Lower leg skin (tissue), 4 donors: ENCODE measurements around the gene NRXN2. TPM values are rescaled to one million over a fixed set of nuclear protein-coding genes. Genes with fewer than 3 reads are reported as not detected.
A peak's percentile ranks its signal among the peaks of the same experiment; 100 is the strongest.

Experiments used
- DNase-seq, 2 donors: peaks; one replicate each; pipeline ENCODE4 v3.0.0-alpha.2; 2019; ENCODE audit warnings: low spot score in 2 of 2
- H3K4me3 ChIP-seq: fragments of 200-600 bp; sonication (generic); 2 replicates; pipeline ENCODE4 v1.5.1; 2017; ENCODE audit warnings: mild to moderate bottlenecking, low read depth; ENCODE audit not compliant: poor library complexity, severe bottlenecking
- POLR2A ChIP-seq, 2 donors: fragments of 450-650 bp; IDR thresholded peaks; one replicate each; pipeline ENCODE4 v1.6.1; 2016 to 2017; ENCODE audit warnings: antibody characterized with exemption in 2 of 2, mild to moderate bottlenecking in 1 of 2, moderate library complexity in 1 of 2
- WGBS, 2 donors: methylation state at CpG; one replicate each; pipeline ENCODE4 v1.1.5; 2018; 5-methylcytosine and 5-hydroxymethylcytosine counted together
- intact Hi-C: fragments of 100-400 bp; cut with DNase I; formaldehyde crosslinking; loops from one replicate; pipeline ENCODE4 v1.15.0; 2023; ENCODE audit warnings: low total_unique reads
- total RNA-seq, 4 donors: library from RNA; depleted of rRNA; stranded (reverse); fragments of >200 nt; gene quantifications; one replicate each; pipeline ENCODE4 v1.1.0, GENCODE V29; 2016
- TF ChIP-seq, protein P1 (sequence below), 3 donors: fragments of 450-650 bp; IDR thresholded peaks; one replicate each; pipeline ENCODE4 v1.5.1; 2016; ENCODE audit warnings: antibody characterized with exemption in 3 of 3, mild to moderate bottlenecking in 3 of 3, moderate library complexity in 2 of 3

NRXN2 gene
- total RNA-seq, 4 donors from 2014 or later, result 0.27 to 7.0 (median 1.1) TPM; not detected in 1

DNA sequence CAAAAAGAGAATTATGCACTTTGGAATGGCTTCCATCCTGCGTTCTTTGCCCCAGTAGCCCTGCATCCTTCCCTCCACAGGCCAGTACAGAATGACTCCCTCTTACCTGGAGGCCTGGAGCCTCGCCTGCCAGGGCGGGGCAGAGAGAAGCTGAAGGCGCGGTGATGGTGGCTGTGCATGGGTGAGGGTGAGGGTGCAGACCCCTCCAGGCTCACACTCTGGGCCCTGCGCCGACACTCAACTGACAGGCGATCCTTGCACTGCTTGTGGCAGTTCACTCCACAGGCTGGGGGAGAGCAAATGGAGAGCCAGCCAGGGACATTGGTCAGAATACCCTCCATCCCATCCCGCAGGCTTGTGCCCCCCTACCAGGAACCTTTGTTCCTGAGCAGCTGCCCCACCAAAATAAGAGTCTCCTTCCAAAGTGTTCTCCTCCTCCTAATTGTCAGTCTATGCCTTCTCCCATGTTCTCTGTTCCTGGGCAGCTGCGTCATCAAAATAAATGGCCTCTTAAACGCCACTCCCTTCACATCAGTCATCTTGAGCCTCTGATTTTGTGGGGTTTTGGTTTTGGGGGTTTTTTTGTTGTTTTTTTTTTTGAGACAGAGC is 5.9 kb upstream of the NRXN2 start:
- no peak for DNase-seq
- intact Hi-C loops, result no loop called here
- 89 to 92% methylated on average over 11 of the region's 11 CpGs for WGBS, 2 donors
- TF ChIP-seq POLR2A (IDR thresholded peaks at IDR 0.05), result no peak
- TF ChIP-seq, protein P1, sequence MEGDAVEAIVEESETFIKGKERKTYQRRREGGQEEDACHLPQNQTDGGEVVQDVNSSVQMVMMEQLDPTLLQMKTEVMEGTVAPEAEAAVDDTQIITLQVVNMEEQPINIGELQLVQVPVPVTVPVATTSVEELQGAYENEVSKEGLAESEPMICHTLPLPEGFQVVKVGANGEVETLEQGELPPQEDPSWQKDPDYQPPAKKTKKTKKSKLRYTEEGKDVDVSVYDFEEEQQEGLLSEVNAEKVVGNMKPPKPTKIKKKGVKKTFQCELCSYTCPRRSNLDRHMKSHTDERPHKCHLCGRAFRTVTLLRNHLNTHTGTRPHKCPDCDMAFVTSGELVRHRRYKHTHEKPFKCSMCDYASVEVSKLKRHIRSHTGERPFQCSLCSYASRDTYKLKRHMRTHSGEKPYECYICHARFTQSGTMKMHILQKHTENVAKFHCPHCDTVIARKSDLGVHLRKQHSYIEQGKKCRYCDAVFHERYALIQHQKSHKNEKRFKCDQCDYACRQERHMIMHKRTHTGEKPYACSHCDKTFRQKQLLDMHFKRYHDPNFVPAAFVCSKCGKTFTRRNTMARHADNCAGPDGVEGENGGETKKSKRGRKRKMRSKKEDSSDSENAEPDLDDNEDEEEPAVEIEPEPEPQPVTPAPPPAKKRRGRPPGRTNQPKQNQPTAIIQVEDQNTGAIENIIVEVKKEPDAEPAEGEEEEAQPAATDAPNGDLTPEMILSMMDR (IDR thresholded peaks at IDR 0.05), result no peak
- no peak overlapping the region for H3K4me3 ChIP-seq

DNA sequence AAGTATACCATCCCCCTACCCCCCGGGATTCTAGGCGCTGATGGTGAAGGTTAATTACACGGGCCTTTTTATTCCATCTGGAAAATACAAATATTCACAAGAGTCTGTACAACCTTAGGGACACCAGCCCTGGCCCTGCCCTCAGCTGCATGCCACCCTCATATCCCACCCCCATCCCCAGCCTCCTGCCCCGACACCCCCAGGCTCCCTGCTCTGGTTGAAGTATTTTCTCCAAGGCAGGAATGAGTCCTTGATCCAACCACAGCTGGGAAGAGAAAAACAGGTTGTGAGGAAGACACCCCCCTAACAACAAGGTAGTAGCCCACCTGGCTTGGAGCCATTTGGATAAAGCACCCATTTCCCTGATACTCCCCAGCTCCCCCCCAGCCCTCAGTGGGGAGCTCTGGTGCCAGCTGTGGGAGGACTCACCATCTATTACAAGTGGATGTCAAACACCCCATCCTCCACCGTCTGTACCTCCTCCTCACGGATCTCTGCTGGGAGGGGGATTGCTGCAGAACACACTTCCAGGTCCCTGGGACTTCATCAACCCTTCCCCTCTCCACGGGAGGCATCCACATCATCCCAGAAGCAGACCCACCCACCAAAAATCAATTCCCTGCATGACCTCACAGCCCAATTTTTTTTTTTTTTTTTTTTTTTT is 4.0 kb upstream of the NRXN2 start:
- H3K4me3 ChIP-seq, result no peak overlapping the region
- no peak for DNase-seq
- intact Hi-C loops, result no loop called here
- 56 to 68% methylated on average over 7 of the region's 7 CpGs for WGBS, 2 donors
- TF ChIP-seq, protein P1 (IDR thresholded peaks at IDR 0.05), result no peak
- TF ChIP-seq POLR2A (IDR thresholded peaks at IDR 0.05), result no peak

DNA sequence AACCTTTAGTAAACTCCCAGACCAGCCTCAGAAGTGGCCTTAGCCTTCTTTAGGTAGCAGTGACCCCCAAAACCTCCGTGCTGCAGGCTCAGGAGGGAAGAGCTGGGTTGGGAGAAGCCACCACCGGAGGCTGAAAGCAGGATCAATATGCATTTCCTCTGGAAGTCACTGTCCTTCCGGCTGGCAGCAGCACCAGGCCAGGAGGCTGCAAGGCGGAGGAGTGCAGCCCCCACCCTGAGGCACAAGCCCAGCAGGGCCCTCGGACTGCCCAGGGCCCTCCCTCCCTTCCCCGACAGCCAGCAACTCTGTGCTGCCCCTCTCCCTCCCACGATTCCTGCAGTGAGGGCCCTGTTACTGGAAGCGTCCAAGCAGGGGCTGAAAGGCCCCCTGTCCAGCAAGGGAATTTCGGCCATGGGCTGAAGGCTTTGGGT is 3.2 kb upstream of the NRXN2 start:
- TF ChIP-seq POLR2A (IDR thresholded peaks at IDR 0.05), result no peak
- TF ChIP-seq, protein P1 (IDR thresholded peaks at IDR 0.05), result no peak
- intact Hi-C loops, result no loop called here
- no peak for DNase-seq
- 42 to 50% methylated on average over 6 to 9 of the region's 9 CpGs for WGBS, 2 donors
- H3K4me3 ChIP-seq, result no peak overlapping the region

DNA sequence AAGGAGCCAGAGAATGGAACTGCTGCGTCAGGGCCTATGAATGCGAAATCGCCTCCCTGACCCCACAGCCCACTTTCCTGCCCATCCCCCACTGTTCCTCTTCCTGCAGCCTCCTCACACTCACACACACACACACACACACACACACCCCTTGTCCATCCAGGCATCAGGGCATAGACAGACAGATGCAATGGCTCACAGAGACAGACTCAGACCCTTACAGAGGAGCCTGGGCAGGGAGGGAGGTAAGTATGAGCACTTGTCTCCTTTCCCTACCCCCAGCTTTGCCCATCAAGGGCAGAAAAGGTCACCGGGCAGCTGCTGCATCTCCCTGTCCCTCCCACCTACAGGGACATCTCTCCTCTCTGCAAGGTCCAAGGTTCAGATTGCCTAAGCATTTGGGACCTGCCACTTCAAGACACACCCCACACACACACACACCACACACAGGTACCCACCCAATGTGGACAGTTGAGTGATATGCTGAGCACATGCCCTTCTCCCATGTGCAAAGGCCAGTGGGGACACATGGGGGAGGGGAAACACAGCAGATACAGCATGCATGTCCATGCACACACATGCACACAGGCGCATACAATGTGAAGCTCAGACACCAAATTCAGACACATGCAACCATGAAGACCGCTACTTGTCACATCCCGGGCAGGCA is 2.0 kb upstream of the NRXN2 start:
- TF ChIP-seq, protein P1 (IDR thresholded peaks at IDR 0.05), result peak in 1 of 3 donors; percentile 10
- TF ChIP-seq POLR2A (IDR thresholded peaks at IDR 0.05), result no peak
- 79 to 83% methylated on average over 7 of the region's 7 CpGs for WGBS, 2 donors
- DNase-seq, result no peak
- intact Hi-C loops, result no loop called here
- H3K4me3 ChIP-seq, result no peak overlapping the region

DNA sequence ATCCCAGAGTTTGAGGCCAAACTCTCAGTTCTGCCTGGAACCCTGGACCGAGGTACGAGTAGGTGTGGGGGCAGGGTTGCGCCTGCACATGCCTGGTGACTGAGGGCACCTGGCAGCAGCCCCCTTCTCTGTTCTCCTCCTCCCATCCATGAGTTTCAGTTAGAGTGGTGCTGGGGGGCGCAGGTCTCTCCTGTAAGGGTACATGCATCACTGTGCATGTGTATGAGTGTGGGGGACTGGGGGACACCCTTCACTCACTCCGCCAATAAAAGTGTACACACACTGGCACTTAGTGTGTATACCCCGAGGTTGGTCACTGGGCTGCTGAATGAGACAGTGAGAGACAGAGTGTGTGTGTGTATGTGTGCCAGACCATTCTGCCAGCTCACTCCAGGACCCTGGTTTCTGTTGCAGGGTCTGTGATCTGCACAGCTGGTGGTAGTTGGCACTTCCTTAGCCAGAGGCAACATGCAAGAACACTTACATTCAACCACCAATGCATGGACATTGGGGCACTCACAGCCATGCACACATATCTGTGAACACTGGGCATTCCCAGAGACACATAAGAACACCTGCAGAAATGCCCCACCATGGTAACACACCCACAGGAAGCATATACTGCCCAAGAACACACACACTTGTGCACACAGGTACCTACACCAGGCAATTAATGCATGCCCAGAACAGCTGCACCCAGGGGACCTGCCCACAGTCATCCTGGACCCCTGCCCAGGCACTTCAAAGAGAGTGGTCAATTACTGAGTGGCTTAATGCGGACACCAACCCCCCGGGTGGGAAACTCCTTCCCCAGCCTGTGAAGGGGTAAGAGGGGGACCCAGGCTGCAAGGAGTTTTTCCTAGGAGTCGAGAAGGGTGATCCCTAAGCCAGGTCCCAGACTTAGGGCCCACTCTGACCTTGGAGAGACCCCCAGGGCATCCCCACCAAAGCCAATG is 1.2 kb upstream of the NRXN2 start:
- no peak for DNase-seq
- WGBS, 2 donors, result 55 to 64% methylated on average over 8 to 9 of the region's 9 CpGs
- intact Hi-C loops, result no loop called here
- TF ChIP-seq, protein P1 (IDR thresholded peaks at IDR 0.05), result no peak
- no peak for TF ChIP-seq POLR2A (IDR thresholded peaks at IDR 0.05)
- no peak overlapping the region for H3K4me3 ChIP-seq
